WTC11 (cell line): ENCODE results near the gene BLID. TPM values are rescaled to one million over a fixed set of nuclear protein-coding genes. Genes with fewer than 3 reads are reported as not detected.
A peak's percentile ranks its signal among the peaks of the same experiment; 100 is the strongest.

ENCODE experiments used
- ATAC-seq: fragments of 200-7000 bp; cut with Tn5 transposase; 2 replicates; pipeline ENCODE4 v1.10.0; 2021; ENCODE audit warnings: mild to moderate bottlenecking, moderate library complexity
- CTCF ChIA-PET: fragments of 300-600 bp; sonication (Branson Sonifier 250); formaldehyde crosslinking; loops from one replicate; lab custom pipeline; 2021; ENCODE audit warnings: antibody characterized with exemption; lab: Charles Lee
- POLR2A ChIA-PET: fragments of 350-600 bp; sonication (Branson Sonifier 250); formaldehyde crosslinking; loops from one replicate; lab custom pipeline; 2021; ENCODE audit warnings: antibody characterized with exemption; lab: Charles Lee
- DNase-seq: peaks from one replicate; pipeline ENCODE4 v3.0.0; 2021; ENCODE audit warnings: low spot score
- H3K27ac Mint-ChIP-seq: 2 replicates; pipeline ENCODE4 v1.8.0; 2021; ENCODE audit warnings: mixed read lengths
- H3K27me3 Mint-ChIP-seq: 2 replicates; pipeline ENCODE4 v1.8.0; 2021; ENCODE audit warnings: low read depth, mild to moderate bottlenecking, moderate library complexity, mixed read lengths
- H3K36me3 Mint-ChIP-seq: 2 replicates; pipeline ENCODE4 v1.8.0; 2021; ENCODE audit warnings: mixed read lengths
- H3K4me1 Mint-ChIP-seq: 2 replicates; pipeline ENCODE4 v1.8.0; 2022; ENCODE audit warnings: mixed read lengths
- H3K4me3 Mint-ChIP-seq: 2 replicates; pipeline ENCODE4 v1.8.0; 2021; ENCODE audit warnings: mild to moderate bottlenecking, moderate library complexity, mixed read lengths
- H3K9me3 Mint-ChIP-seq: 2 replicates; pipeline ENCODE4 v1.8.0; 2021; ENCODE audit warnings: mixed read lengths
- GRHL2 ChIP-seq: fragments of 250-450 bp; sonication (Bioruptor Pico); IDR thresholded peaks from 2 replicates; pipeline ENCODE4 v1.8.0; 2022; ENCODE audit warnings: mild to moderate bottlenecking, moderate library complexity; ENCODE audit not compliant: insufficient replicate concordance, severe bottlenecking
- GTF2I ChIP-seq: fragments of 250-450 bp; sonication (Bioruptor Pico); conservative IDR thresholded peaks from 2 replicates; pipeline ENCODE4 v1.4.0; 2021; ENCODE audit warnings: mild to moderate bottlenecking
- NFATC4 ChIP-seq: fragments of 250-450 bp; sonication (Bioruptor Pico); IDR thresholded peaks from 2 replicates; pipeline ENCODE4 v1.9.0; 2021; ENCODE audit warnings: mild to moderate bottlenecking
- NFYB ChIP-seq: sonication (generic); formaldehyde crosslinking; conservative IDR thresholded peaks from 2 replicates; pipeline ENCODE4 v1.8.0; 2022; ENCODE audit warnings: low read depth, missing genetic modification reagents
- SMAD3 ChIP-seq: sonication (generic); formaldehyde crosslinking; IDR thresholded peaks from 2 replicates; pipeline ENCODE4 v1.8.0; 2022; ENCODE audit warnings: missing genetic modification reagents, mild to moderate bottlenecking, borderline replicate concordance
- SMAD4 ChIP-seq: sonication (generic); formaldehyde crosslinking; IDR thresholded peaks from 2 replicates; pipeline ENCODE4 v1.8.0; 2022; ENCODE audit warnings: mild to moderate bottlenecking, missing genetic modification reagents
- TCF7 ChIP-seq: sonication (generic); formaldehyde crosslinking; IDR thresholded peaks from 2 replicates; pipeline ENCODE4 v1.8.0; 2022; ENCODE audit warnings: mild to moderate bottlenecking, low read depth, missing genetic modification reagents, moderate library complexity
- TEAD1 ChIP-seq: sonication (generic); formaldehyde crosslinking; IDR thresholded peaks from 2 replicates; pipeline ENCODE4 v1.8.0; 2022; ENCODE audit warnings: mild to moderate bottlenecking, missing genetic modification reagents
- TEAD4 ChIP-seq: sonication (generic); formaldehyde crosslinking; IDR thresholded peaks from 2 replicates; pipeline ENCODE4 v1.8.0; 2022; ENCODE audit warnings: mild to moderate bottlenecking, missing genetic modification reagents
- TP53 ChIP-seq: sonication (generic); formaldehyde crosslinking; IDR thresholded peaks from 2 replicates; pipeline ENCODE4 v1.8.1; 2023; ENCODE audit warnings: mild to moderate bottlenecking, missing genetic modification reagents
- ZNF138 ChIP-seq: sonication (generic); formaldehyde crosslinking; conservative IDR thresholded peaks from 2 replicates; pipeline ENCODE4 v1.8.1; 2022; ENCODE audit warnings: mild to moderate bottlenecking, moderate library complexity, missing genetic modification reagents
- ZNF263 ChIP-seq: sonication (generic); formaldehyde crosslinking; IDR thresholded peaks from 2 replicates; pipeline ENCODE4 v1.8.1; 2022; ENCODE audit warnings: low read depth, mild to moderate bottlenecking, moderate library complexity, missing genetic modification reagents
- ZNF416 ChIP-seq: fragments of 250-450 bp; sonication (Bioruptor Pico); IDR thresholded peaks from 2 replicates; pipeline ENCODE4 v1.9.0; 2021; ENCODE audit warnings: mild to moderate bottlenecking, inconsistent platforms
- total RNA-seq: library from RNA; stranded (reverse); gene quantifications from 3 replicates; pipeline ENCODE4 v1.2.3, GENCODE V29; 2021
- TF ChIP-seq, protein P1 (sequence below): sonication (generic); formaldehyde crosslinking; IDR thresholded peaks from 2 replicates; pipeline ENCODE4 v1.8.1; 2023; ENCODE audit warnings: mild to moderate bottlenecking, missing genetic modification reagents, moderate library complexity
- TF ChIP-seq, protein P2 (sequence below): sonication (generic); formaldehyde crosslinking; IDR thresholded peaks from 2 replicates; pipeline ENCODE4 v1.8.1; 2023; ENCODE audit warnings: mild to moderate bottlenecking, moderate library complexity, missing genetic modification reagents
- TF ChIP-seq, protein P3 (sequence below): sonication (generic); formaldehyde crosslinking; IDR thresholded peaks from 2 replicates; pipeline ENCODE4 v1.8.0; 2023; ENCODE audit warnings: missing genetic modification reagents, mild to moderate bottlenecking, borderline replicate concordance
- TF ChIP-seq, protein P4 (sequence below): sonication (generic); formaldehyde crosslinking; conservative IDR thresholded peaks from 2 replicates; pipeline ENCODE4 v1.8.1; 2022; ENCODE audit warnings: mild to moderate bottlenecking, missing genetic modification reagents
- TF ChIP-seq, protein P5 (sequence below): fragments of 250-450 bp; sonication (Bioruptor Pico); IDR thresholded peaks from 2 replicates; pipeline ENCODE4 v1.9.0; 2021; ENCODE audit warnings: mild to moderate bottlenecking, borderline replicate concordance
- TF ChIP-seq, protein P6 (sequence below): sonication (generic); formaldehyde crosslinking; IDR thresholded peaks from 2 replicates; pipeline ENCODE4 v1.8.1; 2023; ENCODE audit warnings: mild to moderate bottlenecking, missing genetic modification reagents, moderate library complexity
- TF ChIP-seq, protein P7 (sequence below): sonication (generic); formaldehyde crosslinking; IDR thresholded peaks from 2 replicates; pipeline ENCODE4 v1.8.0; 2022; ENCODE audit warnings: mild to moderate bottlenecking, missing genetic modification reagents

The BLID gene
- total RNA-seq, 1 experiment from 2014 or later = not detected

DNA sequence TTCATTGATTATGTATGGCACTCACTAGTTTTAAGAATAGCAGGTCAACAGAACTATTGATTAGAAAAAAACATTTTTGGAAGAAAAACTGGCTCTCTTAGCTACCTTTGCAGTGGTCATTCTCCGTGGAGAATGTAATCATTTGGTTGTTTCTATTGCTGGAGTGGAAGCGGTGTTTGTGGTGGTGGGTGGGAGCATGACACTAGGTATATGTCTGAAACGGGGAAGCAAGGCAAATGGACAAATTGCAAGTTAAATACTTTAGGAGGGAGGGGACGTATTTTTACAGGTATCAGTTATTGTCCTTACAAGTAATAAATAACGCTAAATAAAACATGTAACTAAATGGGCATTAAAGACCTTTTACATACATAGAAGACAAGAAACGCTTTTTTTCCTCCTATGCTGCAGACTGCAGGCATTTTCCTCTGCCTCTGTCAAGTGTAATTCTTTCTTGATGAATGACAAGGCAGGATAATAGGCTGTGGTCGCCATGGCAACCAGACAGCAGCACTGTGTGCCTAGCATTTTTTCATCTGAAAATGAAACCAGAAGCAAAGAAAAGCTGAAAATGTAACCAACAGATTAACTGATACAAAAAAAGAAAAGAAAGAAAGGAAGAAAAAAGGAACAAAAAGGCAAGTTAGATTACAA is 46.2 kb downstream of the BLID start:
- ATAC-seq = no peak
- H3K4me1 Mint-ChIP-seq = peaks cover 25% of the 10 kb centered on the region
- peak; percentile 46 for DNase-seq

DNA sequence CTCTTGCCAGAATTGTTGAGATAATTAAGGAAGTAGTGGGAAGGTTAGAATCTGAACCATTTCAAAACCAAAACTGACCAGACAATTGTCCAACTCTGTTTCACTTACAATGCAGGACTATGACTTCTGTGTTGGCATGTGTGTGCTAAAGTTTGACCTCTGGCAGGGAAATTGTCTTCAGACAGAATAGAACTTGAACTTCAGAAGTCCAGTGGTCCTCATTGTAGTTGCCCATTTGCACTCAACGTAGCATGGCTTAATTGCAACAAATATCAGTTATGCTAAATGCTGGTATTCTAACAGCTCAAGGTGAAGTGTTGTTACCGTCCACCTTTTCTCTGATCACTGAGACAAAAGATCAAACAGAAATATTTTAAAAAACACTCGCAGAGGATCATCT is 47.2 kb downstream of the BLID start:
- H3K27ac Mint-ChIP-seq = no peak overlapping the region
- peaks cover 25% of the 10 kb centered on the region for H3K4me1 Mint-ChIP-seq
- peaks cover 17% of the 10 kb centered on the region for H3K9me3 Mint-ChIP-seq
- H3K27me3 Mint-ChIP-seq = peaks cover 5% of the 10 kb centered on the region; the same call in 1 of the 2 replicates
- no peak overlapping the region for H3K4me3 Mint-ChIP-seq
- ChIA-PET POLR2A (no interaction called here), CTCF (no interaction called here)
- DNase-seq (no peak), ATAC-seq (no peak)
- H3K36me3 Mint-ChIP-seq = peaks cover 8% of the 10 kb centered on the region
- no peak for TF ChIP-seq ZNF263
- TF ChIP-seq, protein P1, sequence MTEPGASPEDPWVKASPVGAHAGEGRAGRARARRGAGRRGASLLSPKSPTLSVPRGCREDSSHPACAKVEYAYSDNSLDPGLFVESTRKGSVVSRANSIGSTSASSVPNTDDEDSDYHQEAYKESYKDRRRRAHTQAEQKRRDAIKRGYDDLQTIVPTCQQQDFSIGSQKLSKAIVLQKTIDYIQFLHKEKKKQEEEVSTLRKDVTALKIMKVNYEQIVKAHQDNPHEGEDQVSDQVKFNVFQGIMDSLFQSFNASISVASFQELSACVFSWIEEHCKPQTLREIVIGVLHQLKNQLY = no peak
- TF ChIP-seq ZNF416 (CRISPR knock-in tag) = no peak
- TF ChIP-seq, protein P2, sequence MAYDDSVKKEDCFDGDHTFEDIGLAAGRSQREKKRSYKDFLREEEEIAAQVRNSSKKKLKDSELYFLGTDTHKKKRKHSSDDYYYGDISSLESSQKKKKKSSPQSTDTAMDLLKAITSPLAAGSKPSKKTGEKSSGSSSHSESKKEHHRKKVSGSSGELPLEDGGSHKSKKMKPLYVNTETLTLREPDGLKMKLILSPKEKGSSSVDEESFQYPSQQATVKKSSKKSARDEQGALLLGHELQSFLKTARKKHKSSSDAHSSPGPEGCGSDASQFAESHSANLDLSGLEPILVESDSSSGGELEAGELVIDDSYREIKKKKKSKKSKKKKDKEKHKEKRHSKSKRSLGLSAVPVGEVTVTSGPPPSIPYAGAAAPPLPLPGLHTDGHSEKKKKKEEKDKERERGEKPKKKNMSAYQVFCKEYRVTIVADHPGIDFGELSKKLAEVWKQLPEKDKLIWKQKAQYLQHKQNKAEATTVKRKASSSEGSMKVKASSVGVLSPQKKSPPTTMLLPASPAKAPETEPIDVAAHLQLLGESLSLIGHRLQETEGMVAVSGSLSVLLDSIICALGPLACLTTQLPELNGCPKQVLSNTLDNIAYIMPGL (CRISPR knock-in tag) = no peak
- TF ChIP-seq GTF2I (CRISPR knock-in tag) = no peak
- TF ChIP-seq, protein P3, sequence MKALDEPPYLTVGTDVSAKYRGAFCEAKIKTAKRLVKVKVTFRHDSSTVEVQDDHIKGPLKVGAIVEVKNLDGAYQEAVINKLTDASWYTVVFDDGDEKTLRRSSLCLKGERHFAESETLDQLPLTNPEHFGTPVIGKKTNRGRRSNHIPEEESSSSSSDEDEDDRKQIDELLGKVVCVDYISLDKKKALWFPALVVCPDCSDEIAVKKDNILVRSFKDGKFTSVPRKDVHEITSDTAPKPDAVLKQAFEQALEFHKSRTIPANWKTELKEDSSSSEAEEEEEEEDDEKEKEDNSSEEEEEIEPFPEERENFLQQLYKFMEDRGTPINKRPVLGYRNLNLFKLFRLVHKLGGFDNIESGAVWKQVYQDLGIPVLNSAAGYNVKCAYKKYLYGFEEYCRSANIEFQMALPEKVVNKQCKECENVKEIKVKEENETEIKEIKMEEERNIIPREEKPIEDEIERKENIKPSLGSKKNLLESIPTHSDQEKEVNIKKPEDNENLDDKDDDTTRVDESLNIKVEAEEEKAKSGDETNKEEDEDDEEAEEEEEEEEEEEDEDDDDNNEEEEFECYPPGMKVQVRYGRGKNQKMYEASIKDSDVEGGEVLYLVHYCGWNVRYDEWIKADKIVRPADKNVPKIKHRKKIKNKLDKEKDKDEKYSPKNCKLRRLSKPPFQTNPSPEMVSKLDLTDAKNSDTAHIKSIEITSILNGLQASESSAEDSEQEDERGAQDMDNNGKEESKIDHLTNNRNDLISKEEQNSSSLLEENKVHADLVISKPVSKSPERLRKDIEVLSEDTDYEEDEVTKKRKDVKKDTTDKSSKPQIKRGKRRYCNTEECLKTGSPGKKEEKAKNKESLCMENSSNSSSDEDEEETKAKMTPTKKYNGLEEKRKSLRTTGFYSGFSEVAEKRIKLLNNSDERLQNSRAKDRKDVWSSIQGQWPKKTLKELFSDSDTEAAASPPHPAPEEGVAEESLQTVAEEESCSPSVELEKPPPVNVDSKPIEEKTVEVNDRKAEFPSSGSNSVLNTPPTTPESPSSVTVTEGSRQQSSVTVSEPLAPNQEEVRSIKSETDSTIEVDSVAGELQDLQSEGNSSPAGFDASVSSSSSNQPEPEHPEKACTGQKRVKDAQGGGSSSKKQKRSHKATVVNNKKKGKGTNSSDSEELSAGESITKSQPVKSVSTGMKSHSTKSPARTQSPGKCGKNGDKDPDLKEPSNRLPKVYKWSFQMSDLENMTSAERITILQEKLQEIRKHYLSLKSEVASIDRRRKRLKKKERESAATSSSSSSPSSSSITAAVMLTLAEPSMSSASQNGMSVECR (CRISPR knock-in tag) = no peak
- TF ChIP-seq, protein P4, sequence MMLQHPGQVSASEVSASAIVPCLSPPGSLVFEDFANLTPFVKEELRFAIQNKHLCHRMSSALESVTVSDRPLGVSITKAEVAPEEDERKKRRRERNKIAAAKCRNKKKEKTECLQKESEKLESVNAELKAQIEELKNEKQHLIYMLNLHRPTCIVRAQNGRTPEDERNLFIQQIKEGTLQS (CRISPR knock-in tag) = no peak

More for the DNA sequence above, 46.2 kb downstream of the BLID start:
- no peak for TF ChIP-seq SMAD4
- TF ChIP-seq SMAD3 (CRISPR knock-in tag) = no peak
- no peak for TF ChIP-seq TCF7
- TF ChIP-seq ZNF138 (CRISPR knock-in tag) = no peak
- TF ChIP-seq, protein P5, sequence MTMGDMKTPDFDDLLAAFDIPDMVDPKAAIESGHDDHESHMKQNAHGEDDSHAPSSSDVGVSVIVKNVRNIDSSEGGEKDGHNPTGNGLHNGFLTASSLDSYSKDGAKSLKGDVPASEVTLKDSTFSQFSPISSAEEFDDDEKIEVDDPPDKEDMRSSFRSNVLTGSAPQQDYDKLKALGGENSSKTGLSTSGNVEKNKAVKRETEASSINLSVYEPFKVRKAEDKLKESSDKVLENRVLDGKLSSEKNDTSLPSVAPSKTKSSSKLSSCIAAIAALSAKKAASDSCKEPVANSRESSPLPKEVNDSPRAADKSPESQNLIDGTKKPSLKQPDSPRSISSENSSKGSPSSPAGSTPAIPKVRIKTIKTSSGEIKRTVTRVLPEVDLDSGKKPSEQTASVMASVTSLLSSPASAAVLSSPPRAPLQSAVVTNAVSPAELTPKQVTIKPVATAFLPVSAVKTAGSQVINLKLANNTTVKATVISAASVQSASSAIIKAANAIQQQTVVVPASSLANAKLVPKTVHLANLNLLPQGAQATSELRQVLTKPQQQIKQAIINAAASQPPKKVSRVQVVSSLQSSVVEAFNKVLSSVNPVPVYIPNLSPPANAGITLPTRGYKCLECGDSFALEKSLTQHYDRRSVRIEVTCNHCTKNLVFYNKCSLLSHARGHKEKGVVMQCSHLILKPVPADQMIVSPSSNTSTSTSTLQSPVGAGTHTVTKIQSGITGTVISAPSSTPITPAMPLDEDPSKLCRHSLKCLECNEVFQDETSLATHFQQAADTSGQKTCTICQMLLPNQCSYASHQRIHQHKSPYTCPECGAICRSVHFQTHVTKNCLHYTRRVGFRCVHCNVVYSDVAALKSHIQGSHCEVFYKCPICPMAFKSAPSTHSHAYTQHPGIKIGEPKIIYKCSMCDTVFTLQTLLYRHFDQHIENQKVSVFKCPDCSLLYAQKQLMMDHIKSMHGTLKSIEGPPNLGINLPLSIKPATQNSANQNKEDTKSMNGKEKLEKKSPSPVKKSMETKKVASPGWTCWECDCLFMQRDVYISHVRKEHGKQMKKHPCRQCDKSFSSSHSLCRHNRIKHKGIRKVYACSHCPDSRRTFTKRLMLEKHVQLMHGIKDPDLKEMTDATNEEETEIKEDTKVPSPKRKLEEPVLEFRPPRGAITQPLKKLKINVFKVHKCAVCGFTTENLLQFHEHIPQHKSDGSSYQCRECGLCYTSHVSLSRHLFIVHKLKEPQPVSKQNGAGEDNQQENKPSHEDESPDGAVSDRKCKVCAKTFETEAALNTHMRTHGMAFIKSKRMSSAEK (CRISPR knock-in tag) = no peak
- TF ChIP-seq NFATC4 = no peak
- no peak for TF ChIP-seq TEAD1 (CRISPR knock-in tag)
- TF ChIP-seq GRHL2 = no peak
- TF ChIP-seq, protein P6, sequence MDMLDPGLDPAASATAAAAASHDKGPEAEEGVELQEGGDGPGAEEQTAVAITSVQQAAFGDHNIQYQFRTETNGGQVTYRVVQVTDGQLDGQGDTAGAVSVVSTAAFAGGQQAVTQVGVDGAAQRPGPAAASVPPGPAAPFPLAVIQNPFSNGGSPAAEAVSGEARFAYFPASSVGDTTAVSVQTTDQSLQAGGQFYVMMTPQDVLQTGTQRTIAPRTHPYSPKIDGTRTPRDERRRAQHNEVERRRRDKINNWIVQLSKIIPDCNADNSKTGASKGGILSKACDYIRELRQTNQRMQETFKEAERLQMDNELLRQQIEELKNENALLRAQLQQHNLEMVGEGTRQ (CRISPR knock-in tag) = no peak
- TF ChIP-seq NFYB (CRISPR knock-in tag) = no peak
- TF ChIP-seq, protein P1 = no peak
- no peak for TF ChIP-seq TEAD4
- TF ChIP-seq, protein P7, sequence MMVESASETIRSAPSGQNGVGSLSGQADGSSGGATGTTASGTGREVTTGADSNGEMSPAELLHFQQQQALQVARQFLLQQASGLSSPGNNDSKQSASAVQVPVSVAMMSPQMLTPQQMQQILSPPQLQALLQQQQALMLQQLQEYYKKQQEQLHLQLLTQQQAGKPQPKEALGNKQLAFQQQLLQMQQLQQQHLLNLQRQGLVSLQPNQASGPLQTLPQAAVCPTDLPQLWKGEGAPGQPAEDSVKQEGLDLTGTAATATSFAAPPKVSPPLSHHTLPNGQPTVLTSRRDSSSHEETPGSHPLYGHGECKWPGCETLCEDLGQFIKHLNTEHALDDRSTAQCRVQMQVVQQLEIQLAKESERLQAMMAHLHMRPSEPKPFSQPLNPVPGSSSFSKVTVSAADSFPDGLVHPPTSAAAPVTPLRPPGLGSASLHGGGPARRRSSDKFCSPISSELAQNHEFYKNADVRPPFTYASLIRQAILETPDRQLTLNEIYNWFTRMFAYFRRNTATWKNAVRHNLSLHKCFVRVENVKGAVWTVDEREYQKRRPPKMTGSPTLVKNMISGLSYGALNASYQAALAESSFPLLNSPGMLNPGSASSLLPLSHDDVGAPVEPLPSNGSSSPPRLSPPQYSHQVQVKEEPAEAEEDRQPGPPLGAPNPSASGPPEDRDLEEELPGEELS (CRISPR knock-in tag) = no peak
- no peak for TF ChIP-seq ZNF263
- TF ChIP-seq TP53 (CRISPR knock-in tag) = no peak
- peaks cover 5% of the 10 kb centered on the region; the same call in 1 of the 2 replicates for H3K27me3 Mint-ChIP-seq
- ChIA-PET CTCF (interaction anchor here (1.2 kb wide), 1 partner anchor 31 kb away, joined by 3 read pairs; no protein-coding TSS in a partner anchor), POLR2A (no interaction called here)
- no peak overlapping the region for H3K4me3 Mint-ChIP-seq
- H3K27ac Mint-ChIP-seq = no peak overlapping the region
- peaks cover 8% of the 10 kb centered on the region for H3K36me3 Mint-ChIP-seq
- peaks cover 17% of the 10 kb centered on the region for H3K9me3 Mint-ChIP-seq
